HCT116 (cell line): Measurements from ENCODE around the gene SPATA16. TPM values are rescaled to one million over a fixed set of nuclear protein-coding genes. Genes with fewer than 3 reads are reported as not detected.

Source experiments
- ATAC-seq: fragments of 200-7000 bp; cut with Tn5 transposase; 2 replicates; pipeline ENCODE4 v1.9.1; 2020; ENCODE audit warnings: mild to moderate bottlenecking, moderate library complexity
- BruUV-seq: library from RNA; stranded (reverse); fragments of 400-500 nt; replicated peaks from 2 replicates; lab custom pipeline; 2021; lab: Mats Ljungman, UMichigan
- CTCF ChIA-PET: fragments of 300-600 bp; sonication (Branson Sonifier 250); formaldehyde crosslinking; loops from one replicate; lab custom pipeline; 2021; ENCODE audit warnings: antibody characterized with exemption; lab: Charles Lee
- POLR2A ChIA-PET: fragments of 300-600, 350-600 bp; sonication (Branson Sonifier 250); formaldehyde crosslinking; loops from one replicate; lab custom pipeline; 2021; ENCODE audit warnings: antibody characterized with exemption; lab: Charles Lee
- RAD21 ChIA-PET, 2 experiments: fragments of 300-600 bp; sonication (Branson Sonifier 250); formaldehyde crosslinking; loops; one replicate each; lab custom pipeline; 2023; ENCODE audit warnings: low total read pairs in 2 of 2; ENCODE audit not compliant: uncharacterized antibody in 2 of 2, unreplicated experiment in 2 of 2, low non-redundant PET in 1 of 2; lab: Charles Lee
- DNase-seq: peaks from one replicate; pipeline ENCODE4 v3.0.0-alpha.2; 2010; ENCODE audit warnings: low read depth, low spot score
- H2AFZ ChIP-seq: fragments of 200-600 bp; shearing (Covaris generic), sonication (generic); 2 replicates; pipeline ENCODE4 v1.6.1; 2017; ENCODE audit warnings: low read depth, mixed run types, mixed read lengths, antibody characterized with exemption, low read length; ENCODE audit not compliant: poor library complexity, severe bottlenecking
- H3K27ac ChIP-seq: 2 replicates; pipeline ENCODE4 v1.5.1; 2012; ENCODE audit warnings: low read depth, low read length
- H3K27me3 ChIP-seq: fragments of 200-600 bp; sonication (generic); 2 replicates; pipeline ENCODE4 v1.6.1; 2016; ENCODE audit warnings: mixed run types, low read length, mixed read lengths; ENCODE audit not compliant: insufficient read depth
- H3K36me3 ChIP-seq, 2 experiments: fragments of 200-500 bp in 1 of 2; fragments of 200-600 bp in 1 of 2; sonication (Bioruptor generic) in 1 of 2; sonication (generic) in 1 of 2; 2 replicates each; pipeline versions ENCODE4 v1.5.1 to v1.6.1; 2014 to 2016; ENCODE audit warnings: low read length in 2 of 2, inconsistent platforms in 1 of 2, mixed read lengths in 1 of 2, mixed run types in 1 of 2; ENCODE audit not compliant: insufficient read depth in 2 of 2, control insufficient read depth in 1 of 2
- H3K4me1 ChIP-seq, 2 experiments: fragments of 200-600 bp in 1 of 2; sonication (generic) in 1 of 2; 2 replicates each; pipeline versions ENCODE4 v1.5.1 to v1.6.1; 2012 to 2017; ENCODE audit warnings: low read length in 2 of 2, inconsistent platforms in 1 of 2, mild to moderate bottlenecking in 1 of 2, mixed read lengths in 1 of 2, mixed run types in 1 of 2, moderate library complexity in 1 of 2; ENCODE audit not compliant: insufficient read depth in 2 of 2, control insufficient read depth in 1 of 2
- H3K4me2 ChIP-seq: fragments of 200-600 bp; sonication (generic); 2 replicates; pipeline ENCODE4 v1.6.1; 2017; ENCODE audit warnings: mixed run types, low read length, mixed read lengths
- H3K4me3 ChIP-seq, 2 experiments: fragments of 200-600 bp in 1 of 2; sonication (generic) in 1 of 2; replicated peaks in 1 of 2; 2 replicates each; pipeline ENCODE4 v1.5.1; 2011 to 2016; ENCODE audit warnings: low read length in 2 of 2, control low read depth in 1 of 2, low read depth in 1 of 2, mild to moderate bottlenecking in 1 of 2, mixed read lengths in 1 of 2, mixed run types in 1 of 2
- H3K79me2 ChIP-seq: fragments of 200-600 bp; sonication (generic); 2 replicates; pipeline ENCODE4 v1.6.1; 2017; ENCODE audit warnings: mild to moderate bottlenecking, mixed run types, low read length, moderate library complexity, mixed read lengths; ENCODE audit not compliant: insufficient read depth
- H3K9ac ChIP-seq: fragments of 200-600 bp; sonication (generic); 2 replicates; pipeline ENCODE4 v1.6.1; 2016; ENCODE audit warnings: low read length, mixed read lengths
- H3K9me2 ChIP-seq: fragments of 200-600 bp; sonication (generic), shearing (Covaris generic); 2 replicates; pipeline ENCODE4 v1.6.1; 2017; ENCODE audit warnings: mixed run types, mild to moderate bottlenecking, moderate library complexity; ENCODE audit not compliant: insufficient read depth
- H3K9me3 ChIP-seq, 2 experiments: fragments of 200-500 bp in 1 of 2; fragments of 200-600 bp in 1 of 2; sonication (Bioruptor generic) in 1 of 2; sonication (generic) in 1 of 2; 2 replicates each; pipeline ENCODE4 v1.6.1; 2014 to 2017; ENCODE audit warnings: low read length in 2 of 2, mixed read lengths in 2 of 2, inconsistent platforms in 1 of 2, low read depth in 1 of 2, mild to moderate bottlenecking in 1 of 2, mixed run types in 1 of 2, moderate library complexity in 1 of 2; ENCODE audit not compliant: control insufficient read depth in 1 of 2, insufficient read depth in 1 of 2
- H4K20me1 ChIP-seq: fragments of 200-600 bp; sonication (generic), shearing (Covaris generic); 2 replicates; pipeline ENCODE4 v1.6.1; 2017; ENCODE audit warnings: mixed run types, mild to moderate bottlenecking, moderate library complexity; ENCODE audit not compliant: insufficient read depth
- CBX3 ChIP-seq: IDR thresholded peaks from 2 replicates; pipeline ENCODE4 v1.6.1; 2012; ENCODE audit warnings: low read depth
- ELF1 ChIP-seq: IDR thresholded peaks from 2 replicates; pipeline ENCODE4 v1.6.1; 2012; ENCODE audit warnings: low read depth, borderline replicate concordance
- EZH2 ChIP-seq: fragments of 200-600 bp; sonication (generic); IDR thresholded peaks from 2 replicates; pipeline ENCODE4 v1.6.1; 2017; ENCODE audit warnings: antibody characterized with exemption, mixed run types
- MAX ChIP-seq: IDR thresholded peaks from 2 replicates; pipeline ENCODE4 v1.6.1; 2012
- POLR2A ChIP-seq: IDR thresholded peaks from 2 replicates; pipeline ENCODE4 v1.7.0; 2011; ENCODE audit warnings: borderline replicate concordance; ENCODE audit not compliant: insufficient read depth, insufficient read length; ENCODE audit errors: extremely low read depth
- POLR2AphosphoS5 ChIP-seq: IDR thresholded peaks from 2 replicates; pipeline ENCODE4 v1.6.1; 2011; ENCODE audit warnings: mild to moderate bottlenecking, low read depth, low read length, moderate library complexity
- SIN3A ChIP-seq: IDR thresholded peaks from 2 replicates; pipeline ENCODE4 v1.6.1; 2012; ENCODE audit warnings: low read depth
- YY1 ChIP-seq: IDR thresholded peaks from 2 replicates; pipeline ENCODE4 v1.6.1; 2011; ENCODE audit warnings: low read length, low read depth, moderate library complexity, mild to moderate bottlenecking; ENCODE audit not compliant: insufficient replicate concordance; ENCODE audit errors: extremely low read depth
- intact Hi-C: fragments of 100-400 bp; cut with micrococcal nuclease; formaldehyde crosslinking; loops from 2 replicates; pipeline ENCODE4 v1.10.0; 2022
- total RNA-seq: library from RNA; stranded (reverse); gene quantifications from one replicate; pipeline ENCODE4 v1.2.1, GENCODE V29; 2021; ENCODE audit not compliant: unreplicated experiment

The SPATA16 gene
- total RNA-seq, 1 experiment from 2014 or later: not detected

GRCh38 chr3:172914854-172915253, 226.2 kb downstream of the SPATA16 start:
- Histone ChIP-seq H3K27me3 (no peaks in the 10 kb centered on the region), H3K9me3 (no peaks in the 10 kb centered on the region), H3K4me3 (no peak overlapping the region), H2AFZ (no peak overlapping the region), H3K9me2 (no peaks in the 10 kb centered on the region), H3K4me1 (no peaks in the 10 kb centered on the region), H3K79me2 (no peaks in the 10 kb centered on the region), H4K20me1 (no peaks in the 10 kb centered on the region), H3K4me2 (no peak overlapping the region), H3K36me3 (no peaks in the 10 kb centered on the region), H3K9ac (no peak overlapping the region), H3K27ac (no peak overlapping the region)
- RAD21 ChIA-PET: no interaction called here
- POLR2A ChIA-PET: no interaction called here
- TF ChIP-seq ELF1 (no peak), POLR2AphosphoS5 (no peak), EZH2 (no peak), YY1 (no peak)
- no peak for DNase-seq
- ATAC-seq: no peak
- intact Hi-C loops: no loop called here
- CTCF ChIA-PET: interaction anchor here (1.1 kb wide), 1 partner anchor 11 kb away, joined by 3 read pairs; no protein-coding TSS in a partner anchor
- no TSS peak for BruUV-seq

- H3K4me2 ChIP-seq: no peak overlapping the region
- no peaks in the 10 kb centered on the region for H3K79me2 ChIP-seq
- H3K9me3 ChIP-seq: no peaks in the 10 kb centered on the region
- POLR2A ChIA-PET: no interaction called here
- BruUV-seq: no TSS peak
- no peak for ATAC-seq
- DNase-seq: no peak
- no peak overlapping the region for H3K4me3 ChIP-seq
- H3K4me1 ChIP-seq: no peaks in the 10 kb centered on the region
- no peaks in the 10 kb centered on the region for H3K36me3 ChIP-seq
- no peak overlapping the region for H3K9ac ChIP-seq
- intact Hi-C loops: no loop called here
- no peaks in the 10 kb centered on the region for H4K20me1 ChIP-seq
- H3K9me2 ChIP-seq: no peaks in the 10 kb centered on the region
- RAD21 ChIA-PET: no interaction called here
- no peak overlapping the region for H2AFZ ChIP-seq
- no peak overlapping the region for H3K27ac ChIP-seq
- CTCF ChIA-PET: no interaction called here
- no peaks in the 10 kb centered on the region for H3K27me3 ChIP-seq
- TF ChIP-seq SIN3A: no peak
- TF ChIP-seq POLR2A: no peak
- TF ChIP-seq CBX3: no peak
- no peak for TF ChIP-seq MAX
Observed at GRCh38 chr3:172913911-172914655, 227.0 kb downstream of the SPATA16 start.
